Hepatocyte (in vitro differentiated cells): Measurements from ENCODE around the gene EPC1. TPM values are rescaled to one million over a fixed set of nuclear protein-coding genes. Genes with fewer than 3 reads are reported as not detected.
A peak's percentile ranks its signal among the peaks of the same experiment; 100 is the strongest.
"Not testable (repeated sequence)": the region's sequence is repeated elsewhere in the genome, so short reads cannot be mapped to it uniquely, and the experiment has no call there.

Experiments used
- DNase-seq: peaks from one replicate; pipeline ENCODE4 v3.0.0-alpha.2; 2016; ENCODE audit warnings: low spot score
- H2AFZ ChIP-seq: fragments of 200-600 bp; sonication (generic); 2 replicates; pipeline ENCODE4 v1.6.0; 2016; ENCODE audit warnings: antibody characterized with exemption, mild to moderate bottlenecking
- H3K27ac ChIP-seq: fragments of 200-600 bp; sonication (generic); 2 replicates; pipeline ENCODE4 v1.5.1; 2016; ENCODE audit warnings: mild to moderate bottlenecking
- H3K27me3 ChIP-seq: fragments of 200-600 bp; sonication (generic); 2 replicates; pipeline ENCODE4 v1.6.1; 2016
- H3K36me3 ChIP-seq: fragments of 200-600 bp; sonication (generic); replicated peaks from 2 replicates; pipeline ENCODE4 v1.5.1; 2016; ENCODE audit warnings: low read depth; ENCODE audit not compliant: insufficient read depth
- H3K4me1 ChIP-seq: fragments of 200-600 bp; sonication (generic); 2 replicates; pipeline ENCODE4 v1.5.1; 2016; ENCODE audit warnings: mild to moderate bottlenecking, moderate library complexity; ENCODE audit not compliant: insufficient read depth
- H3K4me2 ChIP-seq: fragments of 200-600 bp; sonication (generic); 2 replicates; pipeline ENCODE4 v1.6.0; 2016
- H3K4me3 ChIP-seq: fragments of 200-600 bp; sonication (generic); 2 replicates; pipeline ENCODE4 v1.5.1; 2016; ENCODE audit warnings: mild to moderate bottlenecking
- H3K79me2 ChIP-seq: fragments of 200-600 bp; sonication (generic); 2 replicates; pipeline ENCODE4 v1.6.0; 2017; ENCODE audit warnings: mild to moderate bottlenecking
- H3K9me2 ChIP-seq: fragments of 200-600 bp; sonication (generic); replicated peaks from 2 replicates; pipeline ENCODE4 v1.6.0; 2017; ENCODE audit warnings: mild to moderate bottlenecking; ENCODE audit not compliant: insufficient read depth
- H3K9me3 ChIP-seq: fragments of 200-600 bp; sonication (generic); 2 replicates; pipeline ENCODE4 v1.5.1; 2016; ENCODE audit warnings: low read depth, mild to moderate bottlenecking
- H4K20me1 ChIP-seq: fragments of 200-600 bp; sonication (generic); 2 replicates; pipeline ENCODE4 v1.6.0; 2016; ENCODE audit warnings: mild to moderate bottlenecking; ENCODE audit not compliant: insufficient read depth, poor library complexity, severe bottlenecking
- CTCF ChIP-seq: fragments of 200-600 bp; sonication (generic); IDR thresholded peaks from 2 replicates; pipeline ENCODE4 v1.5.1; 2016; ENCODE audit warnings: antibody characterized with exemption, mild to moderate bottlenecking; ENCODE audit not compliant: poor library complexity
- EZH2 ChIP-seq: fragments of 200-600 bp; sonication (generic); IDR thresholded peaks from 2 replicates; pipeline ENCODE4 v1.6.1; 2016; ENCODE audit warnings: antibody characterized with exemption, mild to moderate bottlenecking, borderline replicate concordance
- EZH2phosphoT487 ChIP-seq: fragments of 200-600 bp; sonication (generic); IDR thresholded peaks from one replicate; pipeline ENCODE4 v1.6.1; 2018; ENCODE audit warnings: antibody characterized with exemption, mild to moderate bottlenecking, low read depth, moderate library complexity; ENCODE audit not compliant: unreplicated experiment, severe bottlenecking
- WGBS: methylation state at CpG from one replicate; pipeline ENCODE4 v1.1.6; 2016; ENCODE audit warnings: low lambda C conversion rate; ENCODE audit errors: missing lambda C conversion rate; 5-methylcytosine and 5-hydroxymethylcytosine counted together
- polyA plus RNA-seq: library from polyadenylated mRNA; unstranded; fragments of >200 nt; fragmentation: Nextera tagmentation; extraction: Ambion mirVana; gene quantifications from 2 replicates; pipeline ENCODE4 v1.2.1, GENCODE V29; 2016
- total RNA-seq: library from RNA; depleted of rRNA; stranded (reverse); fragments of >200 nt; gene quantifications from 2 replicates; pipeline ENCODE4 v1.2.3, GENCODE V29; 2014

Gene EPC1
- total RNA-seq, result 31.4 and 36.3 TPM in 2 replicates
- polyA plus RNA-seq, result 19.4 and 19.8 TPM in 2 replicates

- WGBS, result under 1% methylated on average over 61 of the region's 97 CpGs
- H3K4me3 ChIP-seq, result peak within 1 kb of the TSS; percentile 69
Observed at GRCh38 chr10:32346551-32347362, at the start of gene EPC1. Gene EPC1, minus strand, starts transcription at chr10:32347158. Its CDS starts 243 bp downstream, at chr10:32346915.

GRCh38 chr10:32393911-32394310, 47.0 kb upstream of the EPC1 start:
- H3K9me2 ChIP-seq, result no peaks in the 10 kb centered on the region
- no peak overlapping the region for H3K4me2 ChIP-seq
- no peaks in the 10 kb centered on the region for H3K9me3 ChIP-seq
- WGBS, result 83% methylated on average over 4 of the region's 4 CpGs
- no peaks in the 10 kb centered on the region for H3K36me3 ChIP-seq
- no peaks in the 10 kb centered on the region for H3K4me1 ChIP-seq
- H2AFZ ChIP-seq, result no peak overlapping the region
- no peak overlapping the region for H3K4me3 ChIP-seq
- no peaks in the 10 kb centered on the region for H3K27me3 ChIP-seq
- no peaks in the 10 kb centered on the region for H3K79me2 ChIP-seq
- no peak overlapping the region for H3K27ac ChIP-seq
- no peaks in the 10 kb centered on the region for H4K20me1 ChIP-seq
- no peak for TF ChIP-seq EZH2
- TF ChIP-seq CTCF, result no peak
- TF ChIP-seq EZH2phosphoT487, result no peak
- DNase-seq, result no peak

More at GRCh38 chr10:32346551-32347362, at the start of gene EPC1:
- peak within 1 kb of the TSS; percentile 91 for H3K4me2 ChIP-seq
- peaks cover 85% of the 10 kb centered on the region for H3K79me2 ChIP-seq
- peak; percentile 94 for DNase-seq
- no peaks in the 10 kb centered on the region for H3K36me3 ChIP-seq
- no peaks in the 10 kb centered on the region for H3K27me3 ChIP-seq
- peak within 1 kb of the TSS; percentile 100 for H3K27ac ChIP-seq
- peaks cover 49% of the 10 kb centered on the region for H4K20me1 ChIP-seq
- no peaks in the 10 kb centered on the region for H3K9me2 ChIP-seq
- no peaks in the 10 kb centered on the region for H3K9me3 ChIP-seq
- H3K4me1 ChIP-seq, result peaks cover 28% of the 10 kb centered on the region
- no peak for TF ChIP-seq EZH2
- no peak for TF ChIP-seq CTCF
- H2AFZ ChIP-seq, result peak within 1 kb of the TSS; percentile 79

GRCh38 chr10:32392284-32392683, 45.3 kb upstream of the EPC1 start:
- not testable (repeated sequence) for H3K4me1 ChIP-seq, H3K36me3 ChIP-seq, H4K20me1 ChIP-seq, DNase-seq, H2AFZ ChIP-seq, H3K79me2 ChIP-seq, H3K27me3 ChIP-seq, H3K9me3 ChIP-seq, H3K9me2 ChIP-seq, H3K27ac ChIP-seq, H3K4me3 ChIP-seq, H3K4me2 ChIP-seq

GRCh38 chr10:32390193-32390592, 43.2 kb upstream of the EPC1 start:
- 85% methylated on average over 3 of the region's 3 CpGs for WGBS
- Histone ChIP-seq H3K36me3 (no peaks in the 10 kb centered on the region), H4K20me1 (no peaks in the 10 kb centered on the region), H3K4me1 (no peaks in the 10 kb centered on the region), H3K9me2 (no peaks in the 10 kb centered on the region), H3K79me2 (no peaks in the 10 kb centered on the region), H3K27ac (no peak overlapping the region), H3K4me2 (no peak overlapping the region), H3K27me3 (no peaks in the 10 kb centered on the region), H2AFZ (no peak overlapping the region), H3K4me3 (no peak overlapping the region), H3K9me3 (no peaks in the 10 kb centered on the region)
- DNase-seq, result no peak
- no peak for TF ChIP-seq EZH2phosphoT487
- no peak for TF ChIP-seq EZH2
- TF ChIP-seq CTCF, result no peak
